ENCODE data around the gene PTCH1.
A peak's percentile ranks its signal among the peaks of the same experiment; 100 is the strongest.

PTCH1 gene

DNA sequence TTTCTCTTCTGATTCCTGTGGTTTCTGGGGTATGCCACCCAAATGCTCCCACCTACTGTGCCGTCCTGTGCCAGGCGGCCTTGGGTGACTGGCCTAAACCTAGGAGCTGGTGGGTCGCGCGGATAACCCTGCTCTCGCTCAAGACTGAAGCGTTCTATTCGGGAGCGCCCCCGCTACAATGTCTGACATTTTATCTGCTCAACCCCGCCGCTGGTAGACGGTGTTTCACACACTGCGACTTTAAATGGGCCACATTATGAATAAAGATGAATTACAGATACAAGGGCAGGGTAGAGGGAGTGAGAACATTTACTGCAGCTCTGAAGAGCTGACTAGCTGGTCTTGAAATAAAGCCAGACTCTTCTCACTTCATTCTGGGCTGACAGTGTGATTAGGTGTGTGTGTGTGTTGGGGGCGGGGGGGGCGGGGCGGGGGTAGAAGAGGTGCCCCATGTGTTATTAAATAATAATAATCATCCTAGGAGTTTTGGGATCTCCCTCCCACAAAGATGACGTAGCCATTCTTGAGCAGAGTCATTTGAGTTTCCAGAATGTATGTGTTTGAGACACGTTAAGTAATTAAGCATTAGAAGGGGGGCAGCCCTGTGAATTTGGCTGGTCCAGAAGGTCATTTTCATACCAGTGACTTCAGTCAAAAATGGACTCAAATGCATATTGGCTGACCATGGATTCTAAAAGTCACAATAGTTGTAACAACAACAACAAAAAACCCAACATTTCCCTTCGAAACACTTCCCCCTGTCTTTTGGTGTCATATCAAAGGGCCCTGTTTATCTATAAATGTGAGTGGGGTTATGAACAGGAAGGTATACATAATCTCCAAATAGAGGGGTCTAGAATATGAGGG is 1.0 kb upstream of the PTCH1 start:
- peaks cover 33% of the 10 kb centered on the region for H3K4me1 Mint-ChIP-seq
- no peak overlapping the region for H3K27ac Mint-ChIP-seq
- H3K4me3 Mint-ChIP-seq: peak overlapping the region in 1 of 2 donors; percentile 31
- peaks cover 16% of the 10 kb centered on the region for H3K27me3 Mint-ChIP-seq
- no peak for ATAC-seq
- no peak for DNase-seq
- H3K9me3 Mint-ChIP-seq: peaks cover 10% of the 10 kb centered on the region in 2 donors

GRCh38 chr9:95516221-95516733 is 494 bp downstream of the PTCH1 start:
- peaks cover 10% of the 10 kb centered on the region in 2 donors for H3K9me3 Mint-ChIP-seq
- peaks cover 19% of the 10 kb centered on the region for H3K27me3 Mint-ChIP-seq
- ATAC-seq (peak; percentile 50), DNase-seq (no peak)
- peak overlapping the region; percentile 97 to 100 for H3K4me3 Mint-ChIP-seq
- peaks cover 47% of the 10 kb centered on the region for H3K4me1 Mint-ChIP-seq
- peak overlapping the region; percentile 42 to 99 for H3K27ac Mint-ChIP-seq

DNA sequence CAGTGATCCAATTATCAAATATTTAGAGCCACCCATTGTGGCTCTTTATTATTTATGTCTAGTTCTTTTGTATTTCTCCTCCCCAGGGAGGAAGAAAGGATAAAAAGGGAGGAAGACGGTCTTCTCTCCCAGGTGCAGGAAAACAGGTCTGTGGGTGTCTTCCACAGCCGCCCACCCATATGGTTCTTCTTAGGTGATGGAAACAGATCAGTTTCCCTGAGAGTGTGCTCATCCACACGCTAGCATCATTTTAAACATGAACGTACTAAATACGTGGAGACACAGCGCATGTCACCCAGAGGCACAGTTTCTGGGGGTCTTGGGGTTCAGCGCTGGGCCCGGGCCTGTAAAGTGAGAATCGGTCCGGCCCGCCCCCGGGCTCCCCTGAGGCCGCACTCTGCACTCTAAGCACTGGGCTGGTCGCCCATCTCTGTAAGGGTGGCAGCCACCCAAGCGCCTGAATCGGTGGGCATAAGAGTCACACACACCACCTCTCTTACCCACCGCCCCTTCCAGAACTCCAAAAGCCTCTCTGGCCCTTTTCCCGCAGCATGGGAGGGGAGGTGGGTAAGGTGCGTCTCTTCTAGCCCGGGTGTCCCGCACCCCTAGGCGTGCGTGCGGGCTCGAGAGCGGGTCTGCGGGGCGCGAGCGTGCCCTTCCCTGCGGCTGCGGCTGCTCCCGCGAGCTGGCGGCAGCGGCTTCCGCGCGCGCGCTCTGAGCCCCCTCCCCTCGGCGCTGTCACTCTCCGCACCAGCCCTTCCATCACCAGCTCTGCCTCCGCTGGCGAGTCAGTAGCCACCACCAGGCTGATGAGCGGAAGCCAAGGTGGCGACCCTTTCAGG is 1.3 kb downstream of the PTCH1 start:
- Mint-ChIP-seq H3K27me3 (peaks cover 19% of the 10 kb centered on the region), H3K4me1 (peaks cover 47% of the 10 kb centered on the region), H3K4me3 (peak overlapping the region; percentile 74 to 75), H3K9me3 (peaks cover 10% of the 10 kb centered on the region in 2 donors), H3K27ac (no peak overlapping the region)
- ATAC-seq (peak; percentile 66), DNase-seq (peak; percentile 46 to 58)

- Mint-ChIP-seq H3K4me1 (peaks cover 52% of the 10 kb centered on the region), H3K27me3 (peaks cover 19% of the 10 kb centered on the region), H3K4me3 (peak overlapping the region in 1 of 2 donors; percentile 0)
Observed at GRCh38 chr9:95514342-95514741, 2.4 kb downstream of the PTCH1 start.

DNA sequence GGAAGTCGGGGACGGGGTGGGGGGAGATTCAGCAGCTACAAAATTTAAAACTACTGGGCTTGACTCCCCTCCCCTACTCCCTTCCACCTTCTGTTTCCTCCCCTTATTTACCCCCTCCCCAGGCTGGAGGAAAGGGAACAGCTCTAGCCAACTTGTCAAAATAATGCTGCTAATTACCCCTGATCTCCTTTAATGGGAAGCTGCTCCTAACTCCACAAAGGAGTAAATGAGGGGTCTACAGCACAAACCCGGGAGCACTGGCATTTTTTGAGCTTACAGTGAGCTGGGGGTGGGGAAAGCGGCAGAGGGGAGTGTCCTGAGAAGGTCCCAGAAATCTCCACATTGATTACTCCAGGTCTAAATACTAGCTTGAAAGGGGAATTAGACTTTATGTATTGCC is 3.1 kb downstream of the PTCH1 start:
- Mint-ChIP-seq H3K9me3 (peaks cover 0 to 2% of the 10 kb centered on the region in 2 donors), H3K4me3 (no peak overlapping the region), H3K27ac (no peak overlapping the region), H3K27me3 (peaks cover 19% of the 10 kb centered on the region), H3K4me1 (peaks cover 54% of the 10 kb centered on the region)
- DNase-seq (no peak), ATAC-seq (no peak)

More at GRCh38 chr9:95514342-95514741, 2.4 kb downstream of the PTCH1 start:
- Mint-ChIP-seq H3K27ac (no peak overlapping the region), H3K9me3 (peaks cover under 1 to 5% of the 10 kb centered on the region in 2 donors)
- ATAC-seq (no peak), DNase-seq (no peak)

GRCh38 chr9:95512709-95513095 is 4.1 kb downstream of the PTCH1 start:
- Mint-ChIP-seq H3K4me1 (peaks cover 54% of the 10 kb centered on the region), H3K27ac (no peak overlapping the region), H3K9me3 (no peaks in the 10 kb centered on the region), H3K4me3 (peak overlapping the region; percentile 83 to 98), H3K27me3 (peaks cover 19% of the 10 kb centered on the region)
- ATAC-seq: no peak
- no peak for DNase-seq

- Mint-ChIP-seq H3K27me3 (peaks cover 19% of the 10 kb centered on the region), H3K4me3 (peak overlapping the region; percentile 83 to 98), H3K27ac (peak overlapping the region in 1 of 2 donors; percentile 84), H3K4me1 (peaks cover 54% of the 10 kb centered on the region), H3K9me3 (no peaks in the 10 kb centered on the region)
- no peak for ATAC-seq
- DNase-seq: peak in 1 of 2 donors; percentile 32
Observed at GRCh38 chr9:95511952-95512708, 4.6 kb downstream of the PTCH1 start.

GRCh38 chr9:95511616-95511931 is 5.2 kb downstream of the PTCH1 start:
- ATAC-seq: no peak
- Mint-ChIP-seq H3K9me3 (no peaks in the 10 kb centered on the region), H3K4me1 (peaks cover 52% of the 10 kb centered on the region)

GRCh38 chr9:95510709-95511615 is 5.8 kb downstream of the PTCH1 start:
- ATAC-seq (peak; percentile 73), DNase-seq (peak; percentile 84 to 86)
- Mint-ChIP-seq H3K27me3 (peaks cover 19% of the 10 kb centered on the region), H3K4me1 (peaks cover 48% of the 10 kb centered on the region), H3K4me3 (peak overlapping the region; percentile 87 to 98), H3K9me3 (no peaks in the 10 kb centered on the region), H3K27ac (peak overlapping the region; percentile 29 to 94)

More at GRCh38 chr9:95511616-95511931, 5.2 kb downstream of the PTCH1 start:
- Mint-ChIP-seq H3K27me3 (peaks cover 19% of the 10 kb centered on the region), H3K27ac (peak overlapping the region; percentile 6 to 53), H3K4me3 (peak overlapping the region; percentile 83 to 98)
- no peak for DNase-seq

- H3K4me3 Mint-ChIP-seq: peak overlapping the region; percentile 87 to 98
- H3K27ac Mint-ChIP-seq: peak overlapping the region; percentile 29 to 94
- DNase-seq: no peak
- ATAC-seq: no peak
- H3K4me1 Mint-ChIP-seq: peaks cover 49% of the 10 kb centered on the region
- peaks cover 19% of the 10 kb centered on the region for H3K27me3 Mint-ChIP-seq
- H3K9me3 Mint-ChIP-seq: no peaks in the 10 kb centered on the region
Observed at GRCh38 chr9:95509851-95510708, 6.7 kb downstream of the PTCH1 start.

DNA sequence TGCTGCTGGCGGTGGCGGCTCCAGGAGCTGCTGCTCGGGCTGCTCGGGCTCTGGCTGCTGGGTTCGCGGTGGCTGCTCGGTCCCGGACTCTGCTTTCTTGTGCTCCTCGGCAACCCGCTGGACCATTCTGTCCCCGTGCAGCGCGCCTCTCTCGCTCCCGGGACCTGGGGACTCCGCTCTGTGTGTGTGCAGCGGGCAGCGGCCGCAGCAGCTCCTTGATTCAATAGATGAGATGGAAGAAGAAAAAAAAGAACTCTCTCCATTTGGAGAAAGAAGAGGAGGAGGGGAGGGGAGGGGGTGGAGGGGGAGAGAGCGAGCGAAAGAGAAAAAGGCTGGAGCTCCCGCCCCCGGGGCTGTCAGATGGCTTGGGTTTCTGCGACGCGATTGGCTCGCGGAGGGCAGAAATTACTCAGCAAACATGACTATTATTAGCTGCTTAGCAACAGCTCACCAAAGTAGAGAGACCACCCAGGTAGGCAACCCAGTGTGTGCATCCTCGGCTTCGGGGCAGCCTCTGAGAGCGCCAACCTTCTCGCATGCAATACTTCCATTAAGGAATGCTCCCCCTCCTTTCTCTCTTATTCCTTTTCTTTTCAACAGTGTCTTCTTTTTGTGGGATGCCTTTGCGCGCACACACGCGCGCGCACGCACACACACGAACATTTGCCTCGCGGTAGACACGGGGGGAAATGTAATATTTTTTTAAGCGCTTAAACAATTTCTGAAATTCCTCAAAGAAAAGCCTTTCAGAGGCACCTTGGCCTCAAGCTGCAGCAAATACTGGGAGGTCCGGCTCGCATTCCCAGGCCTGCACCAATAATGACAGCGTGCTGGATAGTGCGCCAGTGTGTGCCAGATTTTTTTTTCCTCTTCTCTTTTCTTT is 7.6 kb downstream of the PTCH1 start:
- ATAC-seq (peak; percentile 61), DNase-seq (peak; percentile 73 to 84)
- Mint-ChIP-seq H3K27me3 (peaks cover 16% of the 10 kb centered on the region), H3K27ac (peak overlapping the region; percentile 57 to 94), H3K4me1 (peaks cover 50% of the 10 kb centered on the region), H3K4me3 (peak overlapping the region; percentile 87 to 98), H3K9me3 (no peaks in the 10 kb centered on the region)

DNA sequence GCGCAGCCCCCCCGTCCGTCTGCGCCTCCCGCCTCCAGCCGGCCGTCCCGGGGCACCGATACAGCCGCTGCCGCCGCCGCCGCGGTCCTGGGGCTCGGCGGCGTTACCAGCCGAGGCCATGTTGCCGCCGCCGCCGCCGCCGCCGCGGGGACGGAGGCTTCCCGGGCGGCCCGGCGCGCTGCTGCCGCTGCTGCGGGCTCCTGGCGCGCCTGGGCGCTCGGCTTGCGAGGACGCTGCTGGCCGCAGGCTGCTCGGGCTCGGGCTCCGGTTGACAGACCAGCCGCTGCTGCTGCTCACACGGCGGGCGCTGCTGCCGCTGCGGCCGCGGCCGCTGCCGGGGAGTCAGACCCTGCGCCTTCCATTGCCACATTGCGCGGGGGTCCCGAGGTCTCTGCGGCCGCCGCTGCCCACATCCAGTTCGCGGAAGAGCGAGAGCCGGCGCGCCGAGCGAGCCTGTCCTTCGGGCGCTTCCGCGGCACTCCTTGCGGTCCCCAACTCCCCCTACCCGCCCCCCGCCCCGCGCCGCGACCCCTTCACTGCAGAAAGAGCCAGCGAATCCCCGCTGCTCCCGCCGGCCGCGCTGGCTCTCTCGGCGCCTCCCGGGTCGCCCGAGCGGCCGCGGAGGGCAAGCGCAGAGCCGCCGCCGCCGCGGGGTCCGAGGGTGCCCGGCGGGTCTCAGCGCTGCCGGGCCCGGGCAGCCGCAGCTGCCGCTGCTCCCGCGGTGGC is 8.4 kb downstream of the PTCH1 start:
- H3K9me3 Mint-ChIP-seq: no peaks in the 10 kb centered on the region
- peak overlapping the region; percentile 95 to 100 for H3K4me3 Mint-ChIP-seq
- ATAC-seq (peak; percentile 3), DNase-seq (peak; percentile 36 to 50)
- H3K4me1 Mint-ChIP-seq: peaks cover 47% of the 10 kb centered on the region
- peaks cover 9% of the 10 kb centered on the region for H3K27me3 Mint-ChIP-seq
- no peak overlapping the region for H3K27ac Mint-ChIP-seq

All from stimulated activated naive CD8-positive, alpha-beta T cell treated with anti-CD3 and anti-CD28 coated beads, Interleukin-15, amount 100 ng/mL, for 72 hours (primary cell).